GM20000 (cell line): Measurements from ENCODE around the gene PGM2L1.

Experiments used
- DNase-seq: peaks from one replicate; pipeline ENCODE4 v3.0.0; 2012; ENCODE audit warnings: low spot score
- CTCF ChIP-seq: IDR thresholded peaks from 2 replicates; pipeline ENCODE4 v1.5.1; 2012; ENCODE audit warnings: mild to moderate bottlenecking, control low read depth; ENCODE audit errors: extremely low read depth, missing control alignments

The PGM2L1 gene

GRCh38 chr11:74438681-74439080, 40.4 kb upstream of the PGM2L1 start:
- no peak for DNase-seq
- TF ChIP-seq CTCF, result no peak

GRCh38 chr11:74437441-74438042, 39.3 kb upstream of the PGM2L1 start:
- TF ChIP-seq CTCF, result no peak
- DNase-seq, result no peak

- no peak for TF ChIP-seq CTCF
- no peak for DNase-seq
Observed at GRCh38 chr11:74434528-74434927, 36.3 kb upstream of the PGM2L1 start.

GRCh38 chr11:74429205-74429604, 31.0 kb upstream of the PGM2L1 start:
- DNase-seq, result no peak
- TF ChIP-seq CTCF, result no peak

- no peak for TF ChIP-seq CTCF
Observed at GRCh38 chr11:74427384-74427886, 29.2 kb upstream of the PGM2L1 start.

GRCh38 chr11:74425100-74425499, 26.9 kb upstream of the PGM2L1 start:
- no peak for TF ChIP-seq CTCF
- no peak for DNase-seq

More at GRCh38 chr11:74427384-74427886, 29.2 kb upstream of the PGM2L1 start:
- no peak for DNase-seq

- DNase-seq, result no peak
- no peak for TF ChIP-seq CTCF
Observed at GRCh38 chr11:74418509-74418895, 20.3 kb upstream of the PGM2L1 start.
